Keratinocyte (primary cell): Measurements from ENCODE around the gene ADISSP.

Experiments used
- CTCF ChIP-seq, 3 experiments: IDR thresholded peaks in 1 of 3; conservative IDR thresholded peaks in 1 of 3; optimal IDR thresholded peaks in 1 of 3; 2 replicates in 2 of 3; 3 replicates in 1 of 3; pipeline versions ENCODE3 to v1.5.1; 2011; ENCODE audit warnings: low read length in 3 of 3, mild to moderate bottlenecking in 3 of 3, moderate library complexity in 2 of 3, control low read depth in 1 of 3, inconsistent platforms in 1 of 3; ENCODE audit not compliant: insufficient read depth in 2 of 3; ENCODE audit errors: extremely low read depth in 1 of 3
- EZH2 ChIP-seq: IDR thresholded peaks from one replicate; pipeline ENCODE4 v1.6.1; 2012; ENCODE audit warnings: inconsistent platforms, mild to moderate bottlenecking, low read length, moderate library complexity

DNA sequence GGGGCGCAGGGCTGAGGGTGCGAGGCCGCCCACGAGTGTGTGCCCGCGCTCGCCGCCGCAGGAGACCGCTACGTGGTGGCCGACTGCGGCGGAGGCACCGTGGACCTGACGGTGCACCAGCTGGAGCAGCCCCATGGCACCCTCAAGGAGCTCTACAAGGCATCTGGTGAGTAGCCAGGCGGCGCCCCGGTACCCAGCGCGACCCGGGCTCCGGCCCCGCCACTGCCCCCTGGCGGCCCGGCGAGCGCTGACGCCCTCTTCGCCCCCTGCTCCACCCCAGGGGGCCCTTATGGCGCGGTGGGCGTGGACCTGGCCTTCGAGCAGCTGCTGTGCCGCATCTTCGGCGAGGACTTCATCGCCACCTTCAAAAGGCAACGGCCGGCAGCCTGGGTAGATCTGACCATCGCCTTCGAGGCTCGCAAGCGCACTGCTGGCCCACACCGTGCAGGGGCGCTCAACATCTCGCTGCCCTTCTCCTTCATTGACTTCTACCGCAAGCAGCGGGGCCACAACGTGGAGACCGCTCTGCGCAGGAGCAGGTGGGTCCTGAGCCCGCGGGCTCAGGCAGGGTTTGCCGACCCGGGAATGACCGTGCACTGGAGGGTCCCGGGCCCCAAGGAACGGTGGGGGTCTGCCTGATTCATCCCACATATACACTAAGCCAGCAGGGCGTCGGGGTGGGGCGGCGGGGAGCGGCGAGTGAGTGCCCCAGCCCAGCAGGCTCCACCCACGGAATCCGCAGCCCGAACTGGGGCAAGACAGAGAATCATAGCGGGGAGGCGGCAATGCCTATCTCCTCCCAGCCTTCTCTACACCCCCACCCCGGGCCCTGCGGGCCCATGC, 17.6 kb downstream of the ADISSP start:
- TF ChIP-seq CTCF (optimal IDR thresholded peaks at IDR 0.05 in 1 of 3, IDR thresholded peaks at IDR 0.05 in 1 of 3, conservative IDR thresholded peaks at IDR 0.05 in 1 of 3; ENCODE audit: extremely low read depth in 1 of 3, insufficient read depth in 2 of 3, low read length in 3 of 3) (peak; percentile 68 to 83 (median 69)), EZH2 (no peak)
